ENCODE measurements around the gene PCK1. TPM values are rescaled to one million over a fixed set of nuclear protein-coding genes. Genes with fewer than 3 reads are reported as not detected.

Gene PCK1
- total RNA-seq, 2 experiments from 2014 or later, result not detected

DNA sequence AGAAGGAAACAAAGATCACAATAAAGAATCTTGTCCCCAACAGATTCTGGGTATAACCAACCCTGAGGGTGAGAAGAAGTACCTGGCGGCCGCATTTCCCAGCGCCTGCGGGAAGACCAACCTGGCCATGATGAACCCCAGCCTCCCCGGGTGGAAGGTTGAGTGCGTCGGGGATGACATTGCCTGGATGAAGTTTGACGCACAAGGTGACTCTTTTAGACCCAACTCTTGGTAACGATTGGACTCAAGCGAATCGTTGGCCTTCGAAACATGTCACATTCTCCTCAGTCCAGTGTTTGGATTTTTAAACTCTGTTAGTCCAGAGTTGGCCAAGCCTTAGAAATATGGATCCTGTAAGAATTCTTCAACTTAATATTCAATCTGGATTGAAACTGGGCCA, 2.6 kb downstream of the PCK1 start:
- Mint-ChIP-seq H3K4me1 (no peaks in the 10 kb centered on the region), H3K9me3 (no peaks in the 10 kb centered on the region), H3K27ac (no peak overlapping the region), H3K36me3 (no peaks in the 10 kb centered on the region), H3K4me3 (no peak overlapping the region), H3K27me3 (peaks cover 11% of the 10 kb centered on the region)
- DNase-seq, result no peak

DNA sequence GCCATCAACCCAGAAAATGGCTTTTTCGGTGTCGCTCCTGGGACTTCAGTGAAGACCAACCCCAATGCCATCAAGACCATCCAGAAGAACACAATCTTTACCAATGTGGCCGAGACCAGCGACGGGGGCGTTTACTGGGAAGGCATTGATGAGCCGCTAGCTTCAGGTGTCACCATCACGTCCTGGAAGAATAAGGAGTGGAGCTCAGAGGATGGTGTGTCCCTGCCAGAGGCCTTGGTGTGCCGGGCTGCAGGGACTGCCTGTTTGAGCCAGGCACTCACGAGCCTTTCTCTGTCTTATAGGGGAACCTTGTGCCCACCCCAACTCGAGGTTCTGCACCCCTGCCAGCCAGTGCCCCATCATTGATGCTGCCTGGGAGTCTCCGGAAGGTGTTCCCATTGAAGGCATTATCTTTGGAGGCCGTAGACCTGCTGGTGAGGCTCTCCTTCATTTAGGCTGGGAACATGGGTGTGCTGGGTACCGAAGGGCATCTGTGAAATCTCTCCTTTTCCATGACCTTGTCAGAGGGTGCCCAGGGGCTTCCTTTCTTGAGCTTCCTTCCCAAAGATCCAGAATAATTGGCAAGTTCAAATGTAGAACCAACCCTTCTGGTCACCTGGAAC, 3.4 kb downstream of the PCK1 start:
- DNase-seq, result no peak
- Mint-ChIP-seq H3K4me3 (no peak overlapping the region), H3K27me3 (peaks cover 14% of the 10 kb centered on the region), H3K9me3 (no peaks in the 10 kb centered on the region), H3K36me3 (no peaks in the 10 kb centered on the region), H3K27ac (no peak overlapping the region), H3K4me1 (no peaks in the 10 kb centered on the region)

- Mint-ChIP-seq H3K4me1 (no peaks in the 10 kb centered on the region), H3K4me3 (no peak overlapping the region), H3K27ac (no peak overlapping the region), H3K9me3 (no peaks in the 10 kb centered on the region), H3K27me3 (peaks cover 11% of the 10 kb centered on the region), H3K36me3 (no peaks in the 10 kb centered on the region)
- DNase-seq, result no peak
Measured at GRCh38 chr20:57564951-57565642, 4.2 kb downstream of the PCK1 start.

GRCh38 chr20:57566399-57566798, 5.5 kb downstream of the PCK1 start:
- no peaks in the 10 kb centered on the region for H3K9me3 Mint-ChIP-seq

DNA sequence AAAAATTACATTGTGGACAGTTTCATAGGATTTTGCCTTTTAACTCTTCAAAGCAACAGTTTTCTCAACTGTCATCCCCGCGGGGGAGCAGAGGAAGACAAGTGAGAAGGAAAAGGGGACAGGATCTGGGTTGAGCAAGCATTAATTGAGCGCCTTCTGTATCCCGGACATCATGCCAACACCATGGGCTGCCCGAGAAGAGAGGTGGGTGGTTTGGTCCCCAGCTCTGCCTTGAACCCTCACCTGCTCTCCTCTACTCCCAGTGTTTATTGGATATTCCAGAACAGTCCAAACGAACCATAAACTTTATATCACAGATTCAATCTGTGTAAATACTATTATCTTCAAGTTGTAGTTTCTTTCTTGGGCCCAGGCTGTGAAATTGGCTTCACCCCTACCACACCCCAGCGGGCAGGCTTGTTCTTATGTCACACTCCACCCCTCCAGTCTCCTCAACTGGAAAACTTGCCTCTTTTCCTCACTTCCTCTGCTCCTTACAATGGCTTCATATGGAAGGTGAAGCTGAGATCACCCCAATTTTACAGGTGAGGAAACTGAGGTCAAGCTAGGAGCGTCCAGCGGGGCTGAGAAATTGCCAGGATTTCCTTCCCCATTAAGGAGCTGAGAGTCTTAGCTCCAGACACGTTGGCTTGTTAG, 6.0 kb downstream of the PCK1 start:
- Mint-ChIP-seq H3K36me3 (no peaks in the 10 kb centered on the region), H3K9me3 (no peaks in the 10 kb centered on the region), H3K27me3 (peaks cover 11% of the 10 kb centered on the region), H3K27ac (no peak overlapping the region), H3K4me3 (no peak overlapping the region), H3K4me1 (no peaks in the 10 kb centered on the region)
- DNase-seq, result no peak

More at GRCh38 chr20:57566399-57566798, 5.5 kb downstream of the PCK1 start:
- Mint-ChIP-seq H3K4me1 (no peaks in the 10 kb centered on the region), H3K27me3 (peaks cover 11% of the 10 kb centered on the region), H3K36me3 (no peaks in the 10 kb centered on the region), H3K4me3 (no peak overlapping the region), H3K27ac (no peak overlapping the region)
- DNase-seq, result no peak

DNA sequence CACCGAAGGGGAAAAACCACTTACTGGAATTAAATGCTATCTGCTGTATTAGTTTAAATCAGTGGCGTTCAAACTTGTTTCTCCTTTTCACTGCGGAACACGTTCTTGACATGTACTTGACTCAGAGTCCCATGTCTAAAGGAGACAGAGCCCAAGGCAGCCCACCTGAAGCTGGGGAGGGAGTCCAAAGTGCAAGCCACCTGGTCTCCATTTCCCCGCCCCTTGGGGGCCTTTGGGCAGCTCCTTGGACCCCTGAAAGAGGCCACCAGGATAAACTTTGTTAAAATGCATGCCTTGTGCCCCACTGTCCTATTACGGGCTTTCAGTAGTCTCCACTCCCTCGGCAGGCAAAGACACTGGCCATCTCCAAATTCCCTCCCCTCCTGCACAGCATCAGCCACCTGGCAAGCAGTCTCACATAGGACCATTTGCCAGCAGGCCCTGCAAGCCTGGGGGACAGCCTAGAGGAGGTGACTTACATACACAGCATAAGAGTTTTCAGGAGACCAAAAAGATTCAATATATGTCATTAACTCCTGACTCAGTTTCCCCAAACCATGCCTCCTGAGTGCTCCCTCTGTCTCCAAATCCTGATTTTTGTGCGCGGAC, 6.7 kb downstream of the PCK1 start:
- no peak overlapping the region for H3K4me3 Mint-ChIP-seq

GRCh38 chr20:57568088-57568896, 7.4 kb downstream of the PCK1 start:
- no peak for DNase-seq
- Mint-ChIP-seq H3K4me1 (no peaks in the 10 kb centered on the region), H3K27me3 (peaks cover 11% of the 10 kb centered on the region), H3K36me3 (no peaks in the 10 kb centered on the region), H3K4me3 (no peak overlapping the region), H3K27ac (no peak overlapping the region), H3K9me3 (no peaks in the 10 kb centered on the region)

More for the DNA sequence above, 6.7 kb downstream of the PCK1 start:
- no peaks in the 10 kb centered on the region for H3K36me3 Mint-ChIP-seq
- no peaks in the 10 kb centered on the region for H3K4me1 Mint-ChIP-seq
- peaks cover 11% of the 10 kb centered on the region for H3K27me3 Mint-ChIP-seq
- H3K27ac Mint-ChIP-seq, result no peak overlapping the region
- no peaks in the 10 kb centered on the region for H3K9me3 Mint-ChIP-seq
- no peak for DNase-seq

DNA sequence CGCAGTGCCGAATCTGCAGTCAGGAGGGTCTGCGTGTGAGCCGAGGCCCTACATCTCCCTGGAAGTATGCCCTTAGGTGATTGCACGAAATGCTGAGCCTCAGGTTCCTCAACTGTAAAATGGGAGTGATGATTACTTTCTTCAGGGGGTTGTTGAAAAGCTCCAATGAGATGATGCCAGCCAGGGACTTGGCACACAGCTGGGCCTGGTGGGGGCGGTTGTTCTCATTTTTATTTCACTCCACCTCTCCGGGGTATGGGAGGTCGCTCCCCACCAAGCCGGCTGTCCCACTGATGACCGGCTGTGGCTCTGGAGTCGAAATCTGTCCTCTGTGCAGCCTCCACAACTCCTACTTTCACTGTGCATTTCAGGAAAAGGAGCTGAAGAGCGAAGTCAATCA, 8.1 kb downstream of the PCK1 start:
- no peaks in the 10 kb centered on the region for H3K36me3 Mint-ChIP-seq
- no peak for DNase-seq
- no peaks in the 10 kb centered on the region for H3K9me3 Mint-ChIP-seq
- H3K4me1 Mint-ChIP-seq, result no peaks in the 10 kb centered on the region
- H3K27ac Mint-ChIP-seq, result no peak overlapping the region
- no peak overlapping the region for H3K4me3 Mint-ChIP-seq
- H3K27me3 Mint-ChIP-seq, result peaks cover 12% of the 10 kb centered on the region

- Mint-ChIP-seq H3K27ac (no peak overlapping the region), H3K27me3 (peaks cover 16% of the 10 kb centered on the region)
Measured at GRCh38 chr20:57570145-57570850, 9.4 kb downstream of the PCK1 start.

DNA sequence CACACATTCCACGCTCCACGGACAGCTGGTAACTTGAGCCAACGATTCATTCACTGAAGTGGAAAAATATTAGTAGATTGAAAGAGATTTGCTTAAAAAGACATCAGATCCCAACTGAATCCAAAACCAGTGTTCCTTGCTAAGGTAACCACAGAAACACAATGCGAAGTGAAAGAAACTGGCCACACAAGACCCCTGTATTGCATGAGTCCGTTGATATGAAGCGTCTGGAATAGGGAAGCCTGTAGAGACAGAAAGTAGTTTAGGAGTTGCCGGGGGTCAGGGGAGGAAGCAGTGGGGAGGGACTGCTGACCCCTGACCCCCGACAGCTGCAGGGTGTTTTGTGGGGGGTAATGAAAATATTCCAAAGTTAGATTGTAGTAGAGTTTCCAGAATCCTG, 10.0 kb downstream of the PCK1 start:
- H3K27me3 Mint-ChIP-seq, result peaks cover 16% of the 10 kb centered on the region
- DNase-seq, result no peak
- no peak overlapping the region for H3K4me3 Mint-ChIP-seq
- H3K36me3 Mint-ChIP-seq, result no peaks in the 10 kb centered on the region
- H3K4me1 Mint-ChIP-seq, result no peaks in the 10 kb centered on the region
- no peak overlapping the region for H3K27ac Mint-ChIP-seq
- no peaks in the 10 kb centered on the region for H3K9me3 Mint-ChIP-seq

More at GRCh38 chr20:57570145-57570850, 9.4 kb downstream of the PCK1 start:
- Mint-ChIP-seq H3K36me3 (no peaks in the 10 kb centered on the region), H3K4me3 (no peak overlapping the region), H3K4me1 (no peaks in the 10 kb centered on the region), H3K9me3 (no peaks in the 10 kb centered on the region)
- DNase-seq, result no peak

- no peaks in the 10 kb centered on the region for H3K9me3 Mint-ChIP-seq
- no peak overlapping the region for H3K4me3 Mint-ChIP-seq
- no peak for DNase-seq
- H3K27me3 Mint-ChIP-seq, result peaks cover 16% of the 10 kb centered on the region
- H3K4me1 Mint-ChIP-seq, result no peaks in the 10 kb centered on the region
- H3K36me3 Mint-ChIP-seq, result no peaks in the 10 kb centered on the region
- H3K27ac Mint-ChIP-seq, result no peak overlapping the region
Measured at GRCh38 chr20:57571782-57572416, 11.0 kb downstream of the PCK1 start.

- H3K27ac Mint-ChIP-seq, result no peak overlapping the region
- H3K4me3 Mint-ChIP-seq, result no peak overlapping the region
- H3K4me1 Mint-ChIP-seq, result no peaks in the 10 kb centered on the region
- H3K27me3 Mint-ChIP-seq, result peaks cover 12% of the 10 kb centered on the region
- H3K9me3 Mint-ChIP-seq, result no peaks in the 10 kb centered on the region
- no peaks in the 10 kb centered on the region for H3K36me3 Mint-ChIP-seq
- DNase-seq, result no peak
Measured at GRCh38 chr20:57573242-57573641, 12.3 kb downstream of the PCK1 start.

GRCh38 chr20:57573894-57574293, 13.0 kb downstream of the PCK1 start:
- no peak for DNase-seq
- Mint-ChIP-seq H3K4me1 (no peaks in the 10 kb centered on the region), H3K27me3 (peaks cover 16% of the 10 kb centered on the region), H3K36me3 (no peaks in the 10 kb centered on the region), H3K9me3 (no peaks in the 10 kb centered on the region), H3K4me3 (no peak overlapping the region), H3K27ac (no peak overlapping the region)

GRCh38 chr20:57574954-57575353, 14.0 kb downstream of the PCK1 start:
- Mint-ChIP-seq H3K4me1 (no peaks in the 10 kb centered on the region), H3K27me3 (peaks cover 18% of the 10 kb centered on the region), H3K27ac (no peak overlapping the region), H3K9me3 (no peaks in the 10 kb centered on the region), H3K4me3 (no peak overlapping the region), H3K36me3 (no peaks in the 10 kb centered on the region)
- no peak for DNase-seq

Measured in activated naive CD8-positive, alpha-beta T cell treated with anti-CD3 and anti-CD28 coated beads for 36 hours (primary cell).